NCI-H1092 treated with DMSO at 0.1 percent for 48 hours (cell line): ENCODE data around the gene MYOF.
"Not testable (repeated sequence)": the region's sequence is repeated elsewhere in the genome, so short reads cannot be mapped to it uniquely, and the experiment has no call there.

Experiments
- DNase-seq: peaks from one replicate; lab custom pipeline; 2025; lab: John Stamatoyannopoulos, UW

The MYOF gene

GRCh38 chr10:93293999-93294398 lies 188.1 kb downstream of the MYOF start:
- no peak for DNase-seq

GRCh38 chr10:93290661-93291354 lies 191.3 kb downstream of the MYOF start:
- DNase-seq = peak; percentile 8

- DNase-seq = peak; percentile 53
These were observed 193.2 kb downstream of the MYOF start for GRCh38 chr10:93288679-93289634.

GRCh38 chr10:93287775-93288174 lies 194.4 kb downstream of the MYOF start:
- DNase-seq = no peak

- DNase-seq = not testable (repeated sequence)
These were observed 197.9 kb downstream of the MYOF start for GRCh38 chr10:93284246-93284645.

GRCh38 chr10:93281367-93281720 lies 200.8 kb downstream of the MYOF start:
- DNase-seq = no peak

GRCh38 chr10:93280699-93281366 lies 201.3 kb downstream of the MYOF start:
- no peak for DNase-seq

GRCh38 chr10:93280121-93280698 lies 201.9 kb downstream of the MYOF start:
- DNase-seq = no peak

GRCh38 chr10:93277360-93277759 lies 204.8 kb downstream of the MYOF start:
- DNase-seq = no peak

- no peak for DNase-seq
These were observed 207.7 kb downstream of the MYOF start for GRCh38 chr10:93274419-93274818.

- no peak for DNase-seq
These were observed 209.1 kb downstream of the MYOF start for GRCh38 chr10:93272884-93273675.

GRCh38 chr10:93271347-93271746 lies 210.8 kb downstream of the MYOF start:
- no peak for DNase-seq

- no peak for DNase-seq
These were observed 212.9 kb downstream of the MYOF start for GRCh38 chr10:93269281-93269680.

GRCh38 chr10:93268021-93268420 lies 214.1 kb downstream of the MYOF start:
- no peak for DNase-seq

GRCh38 chr10:93267521-93267920 lies 214.6 kb downstream of the MYOF start:
- no peak for DNase-seq

- DNase-seq = no peak
These were observed 215.3 kb downstream of the MYOF start for GRCh38 chr10:93266858-93267257.

GRCh38 chr10:93261961-93262610 lies 220.0 kb downstream of the MYOF start:
- DNase-seq = no peak

GRCh38 chr10:93261089-93261488 lies 221.0 kb downstream of the MYOF start:
- no peak for DNase-seq

- no peak for DNase-seq
These were observed 223.0 kb downstream of the MYOF start for GRCh38 chr10:93259126-93259525.
